Small intestine (tissue), 7 donors: ENCODE measurements around the gene DNAJC30. TPM values are rescaled to one million over a fixed set of nuclear protein-coding genes. Genes with fewer than 3 reads are reported as not detected.

Experiments used
- DNase-seq, 2 donors: peaks; one replicate each; pipeline versions ENCODE4 v3.0.0 to v3.0.0-alpha.2; 2013
- FAIRE-seq: peaks from 2 replicates; lab custom pipeline; 2012; peaks lifted over from hg19 to GRCh38; lab: Jason Lieb, UNC
- H3K27ac ChIP-seq, 3 donors: one replicate each; pipeline ENCODE4 v1.5.1; 2013; ENCODE audit warnings: low read length in 2 of 3, mild to moderate bottlenecking in 2 of 3, control low read depth in 1 of 3, inconsistent platforms in 1 of 3, low read depth in 1 of 3, moderate library complexity in 1 of 3
- H3K27me3 ChIP-seq, 3 donors: one replicate each; pipeline ENCODE4 v1.6.1; 2013; ENCODE audit warnings: low read length in 3 of 3, inconsistent platforms in 1 of 3; ENCODE audit not compliant: control insufficient read depth in 3 of 3, insufficient read depth in 3 of 3
- H3K36me3 ChIP-seq, 3 donors: one replicate each; pipeline ENCODE4 v1.6.1; 2013; ENCODE audit warnings: low read length in 3 of 3, inconsistent platforms in 1 of 3, low read depth in 1 of 3, mild to moderate bottlenecking in 1 of 3, moderate library complexity in 1 of 3; ENCODE audit not compliant: control insufficient read depth in 3 of 3, insufficient read depth in 2 of 3
- H3K4me1 ChIP-seq, 3 donors: one replicate each; pipeline ENCODE4 v1.6.1; 2013; ENCODE audit warnings: low read length in 2 of 3, inconsistent platforms in 1 of 3, low read depth in 1 of 3, mild to moderate bottlenecking in 1 of 3, moderate library complexity in 1 of 3; ENCODE audit not compliant: control insufficient read depth in 3 of 3, insufficient read depth in 2 of 3
- H3K4me3 ChIP-seq, 3 donors: one replicate each; pipeline ENCODE4 v1.5.1; 2013; ENCODE audit warnings: low read length in 3 of 3, control low read depth in 1 of 3, inconsistent platforms in 1 of 3, low read depth in 1 of 3, mild to moderate bottlenecking in 1 of 3, moderate library complexity in 1 of 3
- H3K9me3 ChIP-seq, 2 donors: one replicate each; pipeline ENCODE4 v1.6.1; 2013; ENCODE audit warnings: low read depth in 1 of 2, low read length in 1 of 2; ENCODE audit not compliant: control insufficient read depth in 2 of 2, insufficient read depth in 1 of 2
- WGBS, 3 donors: extraction: QIAGEN DNeasy Blood & Tissue Kit; methylation state at CpG; one replicate each; pipeline ENCODE4 v1.1.7; 2013; 5-methylcytosine and 5-hydroxymethylcytosine counted together
- polyA plus RNA-seq, 4 donors: library from polyadenylated mRNA; stranded (reverse) in 3 of 4; unstranded in 1 of 4; fragments of 200-250 nt in 3 of 4; fragments of 120-200 nt in 1 of 4; gene quantifications; one replicate each; pipeline versions ENCODE4 v1.2.1 to v1.2.3, GENCODE V29; 2013
- donor health status: healthy with polysubstance abuse.
- donor health status: control.
- donor health status: control.
- donor health status: Bipolar disorder and iron deficiency.
- donor health status: healthy.

The DNAJC30 gene
- polyA plus RNA-seq, 4 donors = 6.0 to 10.4 (median 7.8) TPM

DNA sequence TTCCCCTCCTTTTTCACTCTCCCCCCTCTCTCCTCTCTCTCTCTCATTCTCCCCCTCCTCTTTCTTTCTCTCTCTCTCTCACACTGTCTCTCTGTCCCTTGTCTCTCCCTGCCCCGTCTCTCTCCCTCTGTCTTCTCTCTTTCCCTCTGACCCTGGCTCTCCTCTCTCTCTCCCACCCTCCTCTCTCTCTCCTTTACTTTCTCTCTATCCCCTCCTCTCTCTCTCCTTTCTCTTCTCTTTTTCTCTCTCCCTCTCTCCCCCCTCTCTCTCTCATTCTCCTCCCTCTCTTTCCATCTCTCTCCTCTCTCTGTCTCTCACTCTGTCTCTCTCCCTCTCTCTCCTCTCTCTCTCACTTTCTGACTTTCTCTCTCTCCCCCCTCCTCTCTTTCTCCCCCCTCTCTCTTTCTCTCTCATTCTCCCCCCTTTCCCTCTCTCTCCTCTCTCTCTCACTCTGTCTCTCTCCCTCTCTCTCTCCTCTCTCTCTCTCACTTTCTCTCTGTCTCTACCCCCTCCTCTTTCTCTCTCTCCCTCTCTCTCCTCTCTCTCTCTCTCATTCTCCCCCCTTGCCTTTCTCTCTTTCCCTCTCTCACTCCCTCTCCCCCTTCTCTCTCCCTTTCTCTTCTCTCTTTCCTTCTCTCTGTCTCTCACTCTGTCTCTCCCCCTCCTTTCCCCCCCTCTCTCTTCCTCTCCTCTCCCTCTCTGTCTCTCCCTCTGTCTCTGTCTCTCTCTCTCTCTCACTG is 34.5 kb downstream of the DNAJC30 start:
- Histone ChIP-seq H3K4me3 (peak overlapping the region in 1 of 3 donors; percentile 36), H3K27me3 (peaks cover 0 to 9% (median 7%) of the 10 kb centered on the region in 3 donors), H3K9me3 (no peaks in the 10 kb centered on the region), H3K4me1 (peaks cover 0 to 23% (median 3%) of the 10 kb centered on the region in 3 donors), H3K27ac (peak overlapping the region in 2 of 3 donors; percentile 48 to 73), H3K36me3 (peaks cover 0 to 12% (median 0%) of the 10 kb centered on the region in 3 donors)
- FAIRE-seq = no peak
- no peak for DNase-seq
- WGBS, 3 donors = 21 to 46% (median 45%) methylated on average over 1 of the region's 1 CpG

DNA sequence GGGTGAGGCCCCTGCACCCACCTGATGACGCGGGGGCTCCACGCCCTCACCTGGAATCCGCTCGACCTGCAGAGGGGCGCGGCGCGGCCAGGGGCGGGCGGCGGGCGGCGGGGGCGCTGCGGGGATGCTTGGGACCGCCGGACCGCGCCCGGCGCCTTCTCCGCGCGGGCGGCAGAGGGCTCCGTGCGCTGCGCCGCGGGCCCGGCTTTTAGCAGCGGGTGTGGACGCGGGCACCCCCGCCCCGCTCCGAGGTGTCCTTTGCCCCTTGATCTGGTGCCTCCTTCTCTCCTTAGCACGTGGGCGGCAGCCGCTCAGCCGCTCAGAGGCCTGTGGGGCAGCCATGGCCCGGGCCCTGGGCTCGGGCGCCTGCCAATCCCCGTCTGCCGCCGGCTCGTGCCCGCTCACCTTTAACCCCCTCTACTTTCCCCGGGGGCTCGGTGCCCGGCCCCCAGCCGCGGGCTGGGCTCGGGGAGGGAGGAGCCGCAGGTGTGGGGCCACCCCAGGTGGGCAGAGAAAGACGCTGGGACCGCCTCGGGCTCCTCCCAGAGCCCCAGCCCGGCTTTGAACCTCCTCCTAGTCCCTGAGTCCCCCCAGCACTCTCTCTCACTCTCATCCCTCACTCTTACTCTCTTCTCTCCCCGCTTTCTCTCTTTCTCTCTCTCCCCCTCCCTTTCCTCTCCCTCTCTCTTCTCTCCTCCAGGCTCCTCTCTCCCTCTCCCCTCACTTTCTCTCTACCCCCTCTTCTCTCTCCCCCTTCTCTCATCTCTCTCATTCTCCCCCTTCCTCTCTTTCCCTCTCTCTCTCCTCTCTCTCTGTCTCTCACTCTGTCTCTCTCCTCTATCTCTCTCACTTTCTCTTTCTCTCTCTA is 35.3 kb downstream of the DNAJC30 start:
- Histone ChIP-seq H3K4me1 (peaks cover 0 to 23% (median 3%) of the 10 kb centered on the region in 3 donors), H3K27me3 (peaks cover 0 to 9% (median 7%) of the 10 kb centered on the region in 3 donors), H3K9me3 (no peaks in the 10 kb centered on the region), H3K27ac (peak overlapping the region; percentile 48 to 97 (median 70)), H3K36me3 (peaks cover 0 to 17% (median 0%) of the 10 kb centered on the region in 3 donors), H3K4me3 (peak overlapping the region in 2 of 3 donors; percentile 60 to 82)
- DNase-seq (peak; percentile 93 to 95), FAIRE-seq (no peak)
- WGBS, 3 donors = 1% methylated on average over 51 to 62 of the region's 62 CpGs

DNA sequence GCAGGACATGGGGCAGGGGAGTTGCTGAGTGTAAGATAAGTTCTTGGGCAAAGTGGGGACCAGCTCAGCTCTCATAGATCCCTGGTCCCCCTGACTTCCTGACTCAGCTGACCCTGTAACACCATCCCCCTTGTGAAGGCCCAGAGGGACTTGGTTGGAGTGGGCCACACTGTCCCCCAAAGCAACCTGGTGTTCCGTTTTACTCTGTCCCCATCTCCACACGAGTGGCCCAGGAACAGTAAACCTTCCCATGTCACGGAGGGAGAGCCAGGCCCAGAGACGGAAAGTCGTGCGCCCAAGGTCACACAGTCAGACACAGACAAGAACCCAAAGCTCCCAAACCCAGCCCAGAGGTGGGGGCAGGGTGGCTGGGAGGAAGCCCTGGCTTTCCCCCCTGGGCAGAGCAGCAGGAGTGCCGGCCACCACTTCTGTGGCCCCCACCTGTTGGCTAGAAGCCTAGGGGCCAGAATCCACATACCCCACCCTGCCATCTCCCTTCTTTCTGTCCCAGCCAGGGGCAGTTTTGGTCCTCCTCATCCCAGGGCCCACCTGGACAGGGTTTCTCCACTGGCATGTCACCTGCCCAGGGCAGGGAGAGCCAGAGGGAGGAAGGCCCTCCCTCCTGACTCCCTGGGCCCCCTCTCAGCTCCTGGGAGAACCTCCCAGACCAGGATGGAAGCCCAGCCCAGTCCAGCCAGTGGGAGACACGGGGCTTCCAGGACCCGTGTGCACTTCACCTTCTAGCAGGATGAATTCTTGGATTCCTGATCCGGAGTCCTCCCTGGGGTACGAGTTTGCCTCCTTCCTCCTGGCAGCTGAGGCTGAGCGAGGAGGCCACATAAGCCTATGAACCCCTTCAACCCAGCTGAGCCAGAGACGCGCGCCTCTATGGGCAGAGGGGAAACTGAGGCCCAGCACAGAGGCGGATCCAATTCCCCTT is 36.2 kb downstream of the DNAJC30 start:
- peaks cover 0 to 3% of the 10 kb centered on the region in 2 donors for H3K9me3 ChIP-seq
- peaks cover 0 to 10% (median 7%) of the 10 kb centered on the region in 3 donors for H3K27me3 ChIP-seq
- peaks cover 0 to 26% (median 0%) of the 10 kb centered on the region in 3 donors for H3K36me3 ChIP-seq
- peak overlapping the region in 2 of 3 donors; percentile 60 to 82 for H3K4me3 ChIP-seq
- WGBS, 3 donors = 15 to 39% (median 37%) methylated on average over 12 to 16 of the region's 16 CpGs
- peak overlapping the region; percentile 54 to 97 (median 74) for H3K27ac ChIP-seq
- no peak for DNase-seq
- FAIRE-seq = no peak
- peaks cover 0 to 23% (median 3%) of the 10 kb centered on the region in 3 donors for H3K4me1 ChIP-seq

- Histone ChIP-seq H3K4me1 (peaks cover 0 to 23% (median 3%) of the 10 kb centered on the region in 3 donors), H3K9me3 (peaks cover 0 to 17% of the 10 kb centered on the region in 2 donors), H3K27me3 (peaks cover 0 to 10% (median 7%) of the 10 kb centered on the region in 3 donors), H3K36me3 (peaks cover 0 to 31% (median 0%) of the 10 kb centered on the region in 3 donors), H3K4me3 (peak overlapping the region in 2 of 3 donors; percentile 60 to 82), H3K27ac (peak overlapping the region in 2 of 3 donors; percentile 10 to 97)
- peak in 1 of 2 donors; percentile 33 for DNase-seq
- 16 to 51% (median 31%) methylated on average over 4 of the region's 4 CpGs for WGBS, 3 donors
- FAIRE-seq = no peak
Observed at GRCh38 chr7:73645643-73646174, 37.5 kb downstream of the DNAJC30 start.

- Histone ChIP-seq H3K27me3 (peaks cover 0 to 7% (median 7%) of the 10 kb centered on the region in 3 donors), H3K4me3 (peak overlapping the region in 1 of 3 donors; percentile 82), H3K9me3 (peaks cover 0 to 19% of the 10 kb centered on the region in 2 donors), H3K36me3 (peaks cover 0 to 34% (median 0%) of the 10 kb centered on the region in 3 donors), H3K4me1 (peaks cover 0 to 22% (median 3%) of the 10 kb centered on the region in 3 donors), H3K27ac (peak overlapping the region in 1 of 3 donors; percentile 97)
- 51 to 68% (median 59%) methylated on average over 5 of the region's 5 CpGs for WGBS, 3 donors
- no peak for FAIRE-seq
- peak in 1 of 2 donors; percentile 65 for DNase-seq
Observed at GRCh38 chr7:73644688-73645286, 38.5 kb downstream of the DNAJC30 start.

DNA sequence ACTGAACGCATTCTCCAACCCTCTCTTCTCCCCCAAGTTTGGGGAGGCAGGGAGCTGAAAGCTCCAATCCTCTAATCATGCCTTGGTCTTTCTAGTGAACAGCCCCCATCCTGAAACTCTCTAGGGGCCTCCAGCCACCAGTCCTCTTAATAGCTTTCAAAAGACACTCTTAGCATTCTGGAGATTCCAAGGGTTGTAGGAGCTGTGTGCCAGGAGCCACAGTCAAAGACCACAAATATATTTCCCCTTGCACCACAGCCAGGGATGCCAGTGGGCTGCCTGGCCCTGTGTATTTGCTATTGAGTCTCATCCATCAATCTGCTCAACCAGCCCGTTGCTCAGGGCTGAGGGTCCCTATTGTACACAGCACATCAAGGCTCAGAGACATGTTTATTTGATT is 40.4 kb downstream of the DNAJC30 start:
- no peak for DNase-seq
- Histone ChIP-seq H3K9me3 (peaks cover 0 to 19% of the 10 kb centered on the region in 2 donors), H3K4me1 (peaks cover 0 to 6% (median 0%) of the 10 kb centered on the region in 3 donors), H3K4me3 (no peak overlapping the region), H3K36me3 (peaks cover 0 to 39% (median 0%) of the 10 kb centered on the region in 3 donors), H3K27me3 (peaks cover 0 to 7% (median 4%) of the 10 kb centered on the region in 3 donors), H3K27ac (no peak overlapping the region)
- FAIRE-seq = no peak
- 68 to 87% (median 74%) methylated on average over 2 of the region's 2 CpGs for WGBS, 3 donors

DNA sequence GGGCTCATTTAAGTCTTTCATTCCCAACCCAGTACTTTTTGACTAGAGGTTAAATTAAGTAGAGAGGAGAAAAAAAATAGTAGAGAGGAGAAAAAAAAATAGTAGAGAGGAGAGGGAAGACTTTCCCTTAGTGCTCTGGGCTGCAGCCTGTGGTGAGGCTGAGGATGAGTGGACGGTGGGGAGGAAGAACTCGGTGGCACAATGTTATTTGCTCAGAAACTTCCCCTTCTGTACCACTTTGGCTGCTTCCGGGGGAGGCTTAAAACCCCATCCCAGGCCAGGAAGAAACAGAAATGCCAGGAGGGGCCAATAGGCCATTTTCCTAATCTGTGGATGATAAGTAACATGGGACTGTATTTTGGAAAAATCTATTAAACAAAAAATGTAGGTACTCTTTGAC is 44.3 kb downstream of the DNAJC30 start:
- Histone ChIP-seq H3K9me3 (peaks cover 0 to 19% of the 10 kb centered on the region in 2 donors), H3K27ac (no peak overlapping the region), H3K4me3 (no peak overlapping the region), H3K4me1 (no peaks in the 10 kb centered on the region), H3K27me3 (peaks cover 0 to 2% (median 0%) of the 10 kb centered on the region in 3 donors), H3K36me3 (peaks cover 0 to 49% (median 0%) of the 10 kb centered on the region in 3 donors)
- 53 to 85% (median 72%) methylated on average over 3 of the region's 3 CpGs for WGBS, 3 donors
- DNase-seq (no peak), FAIRE-seq (no peak)
